Endothelial cell of umbilical vein (primary cell): ENCODE results near the gene CD109. TPM values are rescaled to one million over a fixed set of nuclear protein-coding genes. Genes with fewer than 3 reads are reported as not detected.

Experiments used
- BruUV-seq: library from RNA; stranded (reverse); fragments of 400-500 nt; replicated peaks from 2 replicates; lab custom pipeline; 2021; lab: Mats Ljungman, UMichigan
- CTCF ChIA-PET: fragments of 300-600, 350-600 bp; sonication (Branson Sonifier 250); formaldehyde crosslinking; loops from one replicate; lab custom pipeline; 2021; ENCODE audit warnings: antibody characterized with exemption, inconsistent platforms; lab: Charles Lee
- POLR2A ChIA-PET: fragments of 300-600, 350-600 bp; sonication (Branson Sonifier 250); formaldehyde crosslinking; loops from one replicate; lab custom pipeline; 2021; ENCODE audit warnings: antibody characterized with exemption, inconsistent platforms; lab: Charles Lee
- DNase-seq: peaks from one replicate; pipeline ENCODE4 v3.0.0-alpha.2; 2011; ENCODE audit warnings: low read depth, low spot score
- FAIRE-seq: peaks from 2 replicates; lab custom pipeline; 2011; peaks lifted over from hg19 to GRCh38; lab: Jason Lieb, UNC
- H2AFZ ChIP-seq: 2 replicates; pipeline ENCODE4 v1.6.0; 2012; ENCODE audit warnings: low read depth, low read length, control low read depth, inconsistent platforms
- H3K27ac ChIP-seq: 2 replicates; pipeline ENCODE4 v1.5.1; 2011; ENCODE audit warnings: low read depth, mild to moderate bottlenecking, control low read depth, low read length, moderate library complexity; ENCODE audit not compliant: insufficient read depth
- H3K27me3 ChIP-seq, 2 experiments: 2 replicates each; pipeline versions ENCODE4 v1.6.0 to v1.6.1; 2011; ENCODE audit warnings: low read length in 2 of 2, mixed read lengths in 1 of 2; ENCODE audit not compliant: control insufficient read depth in 2 of 2, insufficient read depth in 2 of 2
- H3K36me3 ChIP-seq, 2 experiments: 2 replicates in 1 of 2; 3 replicates in 1 of 2; pipeline ENCODE4 v1.5.1; 2011; ENCODE audit warnings: low read length in 2 of 2, mild to moderate bottlenecking in 1 of 2, moderate library complexity in 1 of 2; ENCODE audit not compliant: control insufficient read depth in 2 of 2, insufficient read depth in 2 of 2; ENCODE audit errors: extremely low read depth in 1 of 2
- H3K4me1 ChIP-seq: 3 replicates; pipeline ENCODE4 v1.5.1; 2011; ENCODE audit warnings: mild to moderate bottlenecking, low read length; ENCODE audit not compliant: control insufficient read depth, insufficient read depth; ENCODE audit errors: extremely low read depth
- H3K4me2 ChIP-seq: 2 replicates; pipeline ENCODE4 v1.6.1; 2011; ENCODE audit warnings: low read length, control low read depth, mixed read lengths; ENCODE audit not compliant: insufficient read depth
- H3K4me3 ChIP-seq, 3 experiments: fragments of 200-600 bp in 1 of 3; sonication (generic), shearing (Covaris generic) in 1 of 3; replicated peaks in 1 of 3; 2 replicates each; pipeline ENCODE4 v1.5.1; 2011 to 2016; ENCODE audit warnings: control low read depth in 3 of 3, low read length in 3 of 3, mild to moderate bottlenecking in 2 of 3, inconsistent platforms in 1 of 3, low read depth in 1 of 3, moderate library complexity in 1 of 3; ENCODE audit not compliant: insufficient read depth in 1 of 3
- H3K79me2 ChIP-seq: 2 replicates; pipeline ENCODE4 v1.6.0; 2012; ENCODE audit warnings: low read length, inconsistent platforms; ENCODE audit not compliant: control insufficient read depth, insufficient read depth
- H3K9ac ChIP-seq: replicated peaks from 2 replicates; pipeline ENCODE3; 2011; ENCODE audit warnings: low read length, control low read depth; ENCODE audit not compliant: insufficient read depth; ENCODE audit errors: extremely low read depth
- H3K9me1 ChIP-seq: replicated peaks from 3 replicates; pipeline ENCODE4 v1.6.0; 2011; ENCODE audit warnings: mild to moderate bottlenecking, low read length; ENCODE audit not compliant: control insufficient read depth, insufficient read depth; ENCODE audit errors: extremely low read depth
- H3K9me3 ChIP-seq: replicated peaks from 2 replicates; pipeline ENCODE4 v1.5.1; 2012; ENCODE audit warnings: low read length, inconsistent platforms; ENCODE audit not compliant: control insufficient read depth, insufficient read depth
- H4K20me1 ChIP-seq: replicated peaks from 2 replicates; pipeline ENCODE3; 2011; ENCODE audit warnings: mild to moderate bottlenecking, low read length; ENCODE audit not compliant: control insufficient read depth, insufficient read depth; ENCODE audit errors: extremely low read depth
- EZH2 ChIP-seq: IDR thresholded peaks from 2 replicates; pipeline ENCODE4 v1.6.1; 2012; ENCODE audit warnings: borderline replicate concordance, low read depth, mild to moderate bottlenecking, moderate library complexity, low read length, inconsistent platforms; ENCODE audit not compliant: severe bottlenecking
- FOS ChIP-seq: IDR thresholded peaks from 2 replicates; pipeline ENCODE4 v1.6.1; 2011; ENCODE audit warnings: mild to moderate bottlenecking, low read length, moderate library complexity, borderline replicate concordance; ENCODE audit not compliant: insufficient read depth
- GATA2 ChIP-seq: IDR thresholded peaks from 2 replicates; pipeline ENCODE4 v1.7.0; 2011; ENCODE audit warnings: low read depth, mild to moderate bottlenecking, moderate library complexity, mixed read lengths, low read length; ENCODE audit not compliant: insufficient read length, insufficient read depth
- JUN ChIP-seq: IDR thresholded peaks from 2 replicates; pipeline ENCODE4 v1.6.1; 2011; ENCODE audit warnings: borderline replicate concordance, low read depth; ENCODE audit not compliant: insufficient read length, insufficient read depth
- MYC ChIP-seq: IDR thresholded peaks from one replicate; pipeline ENCODE4 v1.6.1; 2011; ENCODE audit warnings: mild to moderate bottlenecking, low read depth, low read length
- POLR2A ChIP-seq: IDR thresholded peaks from 2 replicates; pipeline ENCODE4 v1.6.1; 2012; ENCODE audit warnings: low read depth, mild to moderate bottlenecking, control low read depth, low read length
- POLR2AphosphoS5 ChIP-seq: IDR thresholded peaks from 2 replicates; pipeline ENCODE4 v1.6.1; 2012; ENCODE audit warnings: low read depth, mild to moderate bottlenecking, control low read depth, low read length, moderate library complexity; ENCODE audit not compliant: insufficient read depth
- dilution Hi-C: fragments of 300-500 bp; cut with MboI; formaldehyde crosslinking; loops from one replicate; pipeline ENCODE4 v1.15.0; 2019; ENCODE audit warnings: low sequenced_read_pairs; ENCODE audit not compliant: extremely low pct_ligation_motif_present
- intact Hi-C: fragments of 100-400 bp; cut with micrococcal nuclease; formaldehyde crosslinking; loops from one replicate; pipeline ENCODE4 v1.10.0; 2022
- polyA plus RNA-seq, 4 experiments: library from polyadenylated mRNA; depleted of rRNA in 3 of 4; stranded (reverse) in 3 of 4; unstranded in 1 of 4; fragments of >200 nt; gene quantifications; 2 replicates each; pipeline versions ENCODE4 v1.2.1 to v1.2.3, GENCODE V29; 2011 to 2012; ENCODE audit warnings: missing spikeins in 1 of 4
- total RNA-seq: library from RNA; stranded (reverse); gene quantifications from 2 replicates; pipeline ENCODE4 v1.2.3, GENCODE V29; 2021
- TF ChIP-seq, protein P1 (sequence below): IDR thresholded peaks from 2 replicates; pipeline ENCODE4 v1.6.1; 2011; ENCODE audit not compliant: insufficient read depth, insufficient read length
- TF ChIP-seq, protein P2 (sequence below), 2 donors: IDR thresholded peaks; 1 replicate in 1 of 2; 2 replicates in 1 of 2; pipeline ENCODE4 v1.5.1; 2011; ENCODE audit warnings: low read length in 2 of 2, mild to moderate bottlenecking in 2 of 2, moderate library complexity in 2 of 2, control low read depth in 1 of 2, inconsistent platforms in 1 of 2, low read depth in 1 of 2; ENCODE audit not compliant: insufficient read depth in 1 of 2; ENCODE audit errors: extremely low read depth in 1 of 2

Gene CD109
- total and polyA plus RNA-seq, 2 donors (not counting 3 experiments of a cell fraction or from before 2014, with no cell fraction given) = 33.9 to 107 TPM

DNA sequence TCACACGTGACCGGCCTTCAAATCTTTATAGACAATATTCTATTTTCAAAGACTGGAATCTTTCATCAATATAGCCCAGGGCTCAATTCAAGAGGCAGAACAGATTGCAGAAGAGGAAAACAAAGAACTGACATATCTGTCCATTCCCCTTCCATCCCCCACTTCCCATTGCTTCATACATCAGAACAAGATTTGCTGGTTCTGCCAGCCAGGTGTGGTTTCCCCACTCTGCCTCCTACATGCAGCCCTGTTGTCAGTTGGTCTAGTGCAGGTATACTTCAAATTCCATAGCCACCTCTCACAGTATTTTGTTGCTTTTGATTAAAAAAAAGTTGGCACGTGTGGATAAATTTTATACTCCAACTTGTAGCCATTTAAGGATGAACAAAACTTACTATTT, 174.9 kb downstream of the CD109 start:
- no peak overlapping the region for H3K9ac ChIP-seq
- no peaks in the 10 kb centered on the region for H3K36me3 ChIP-seq
- no peaks in the 10 kb centered on the region for H3K4me1 ChIP-seq
- H2AFZ ChIP-seq = no peak overlapping the region
- ChIA-PET POLR2A (no interaction called here), CTCF (interaction anchor here (1.6 kb wide), 1 partner anchor 1338 kb away, joined by 4 read pairs; no protein-coding TSS in a partner anchor)
- H3K79me2 ChIP-seq = no peaks in the 10 kb centered on the region
- no peak overlapping the region for H3K4me3 ChIP-seq
- no peaks in the 10 kb centered on the region for H3K9me3 ChIP-seq
- no TSS peak for BruUV-seq
- no peaks in the 10 kb centered on the region for H4K20me1 ChIP-seq
- dilution Hi-C loops = no loop called here
- TF ChIP-seq GATA2 = no peak
- TF ChIP-seq MYC = no peak
- TF ChIP-seq EZH2 = no peak
- TF ChIP-seq, protein P1, sequence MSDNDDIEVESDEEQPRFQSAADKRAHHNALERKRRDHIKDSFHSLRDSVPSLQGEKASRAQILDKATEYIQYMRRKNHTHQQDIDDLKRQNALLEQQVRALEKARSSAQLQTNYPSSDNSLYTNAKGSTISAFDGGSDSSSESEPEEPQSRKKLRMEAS = no peak
- no peak for TF ChIP-seq POLR2AphosphoS5
- TF ChIP-seq FOS = no peak
- no peak for TF ChIP-seq JUN
- TF ChIP-seq POLR2A = no peak
- TF ChIP-seq, protein P2, sequence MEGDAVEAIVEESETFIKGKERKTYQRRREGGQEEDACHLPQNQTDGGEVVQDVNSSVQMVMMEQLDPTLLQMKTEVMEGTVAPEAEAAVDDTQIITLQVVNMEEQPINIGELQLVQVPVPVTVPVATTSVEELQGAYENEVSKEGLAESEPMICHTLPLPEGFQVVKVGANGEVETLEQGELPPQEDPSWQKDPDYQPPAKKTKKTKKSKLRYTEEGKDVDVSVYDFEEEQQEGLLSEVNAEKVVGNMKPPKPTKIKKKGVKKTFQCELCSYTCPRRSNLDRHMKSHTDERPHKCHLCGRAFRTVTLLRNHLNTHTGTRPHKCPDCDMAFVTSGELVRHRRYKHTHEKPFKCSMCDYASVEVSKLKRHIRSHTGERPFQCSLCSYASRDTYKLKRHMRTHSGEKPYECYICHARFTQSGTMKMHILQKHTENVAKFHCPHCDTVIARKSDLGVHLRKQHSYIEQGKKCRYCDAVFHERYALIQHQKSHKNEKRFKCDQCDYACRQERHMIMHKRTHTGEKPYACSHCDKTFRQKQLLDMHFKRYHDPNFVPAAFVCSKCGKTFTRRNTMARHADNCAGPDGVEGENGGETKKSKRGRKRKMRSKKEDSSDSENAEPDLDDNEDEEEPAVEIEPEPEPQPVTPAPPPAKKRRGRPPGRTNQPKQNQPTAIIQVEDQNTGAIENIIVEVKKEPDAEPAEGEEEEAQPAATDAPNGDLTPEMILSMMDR (IDR thresholded peaks at IDR 0.05; ENCODE audit: extremely low read depth in 1 of 2, insufficient read depth in 1 of 2, low read depth in 1 of 2, low read length in 2 of 2) = no peak
- H3K27ac ChIP-seq = no peak overlapping the region
- no peak overlapping the region for H3K4me2 ChIP-seq
- H3K27me3 ChIP-seq = no peaks in the 10 kb centered on the region
- FAIRE-seq (no peak), DNase-seq (no peak)
- intact Hi-C loops = no loop called here
- H3K9me1 ChIP-seq = no peaks in the 10 kb centered on the region
